CD4-positive, CD25-positive, alpha-beta regulatory T cell (primary cell): ENCODE data around the gene CDH24. TPM values are rescaled to one million over a fixed set of nuclear protein-coding genes. Genes with fewer than 3 reads are reported as not detected.

Experiments
- ATAC-seq, 2 donors: fragments of 150-1000 bp; cut with Tn5 transposase; one replicate each; pipeline ENCODE4 v1.10.0; 2021; ENCODE audit warnings: low read depth in 2 of 2, moderate number of reproducible peaks in 2 of 2, moderate library complexity in 1 of 2
- DNase-seq, 3 donors: peaks; one replicate each; pipeline versions ENCODE4 v3.0.0 to v3.0.0-alpha.2; 2012 to 2022; ENCODE audit warnings: mixed read lengths in 1 of 3
- H3K27ac ChIP-seq: one replicate; pipeline ENCODE4 v1.7.0; 2013; ENCODE audit warnings: mild to moderate bottlenecking, low read length; ENCODE audit not compliant: insufficient read depth, poor library complexity, severe bottlenecking
- H3K27me3 ChIP-seq: one replicate; pipeline ENCODE4 v1.7.0; 2013; ENCODE audit warnings: low read length; ENCODE audit not compliant: control insufficient read depth, insufficient read depth
- H3K36me3 ChIP-seq: one replicate; pipeline ENCODE4 v1.7.0; 2013; ENCODE audit warnings: mild to moderate bottlenecking, low read length, moderate library complexity; ENCODE audit not compliant: control insufficient read depth, insufficient read depth
- H3K4me1 ChIP-seq: 2 replicates; pipeline ENCODE4 v1.7.0; 2013; ENCODE audit warnings: mild to moderate bottlenecking, low read length; ENCODE audit not compliant: insufficient read depth, control insufficient read depth, poor library complexity, severe bottlenecking
- H3K4me3 ChIP-seq: one replicate; pipeline ENCODE4 v1.7.0; 2013; ENCODE audit warnings: low read depth, mild to moderate bottlenecking, low read length, moderate library complexity
- H3K9me3 ChIP-seq, 2 experiments: 1 replicate in 1 of 2; 2 replicates in 1 of 2; pipeline ENCODE4 v1.7.0; 2013; ENCODE audit warnings: low read length in 2 of 2, mild to moderate bottlenecking in 1 of 2, moderate library complexity in 1 of 2; ENCODE audit not compliant: control insufficient read depth in 2 of 2
- H3K27ac Mint-ChIP-seq, 3 donors: one replicate each; pipeline ENCODE4 v1.8.0; 2020 to 2022; ENCODE audit warnings: mild to moderate bottlenecking in 3 of 3, mixed read lengths in 3 of 3, moderate library complexity in 2 of 3
- H3K27me3 Mint-ChIP-seq: one replicate; pipeline ENCODE4 v1.8.0; 2022; ENCODE audit warnings: mild to moderate bottlenecking, mixed read lengths
- H3K36me3 Mint-ChIP-seq: one replicate; pipeline ENCODE4 v1.8.0; 2020; ENCODE audit warnings: mixed read lengths
- H3K4me1 Mint-ChIP-seq, 4 donors: one replicate each; pipeline ENCODE4 v1.8.0; 2020 to 2022; ENCODE audit warnings: mixed read lengths in 4 of 4, mild to moderate bottlenecking in 1 of 4
- H3K4me3 Mint-ChIP-seq, 4 donors: one replicate each; pipeline ENCODE4 v1.8.0; 2020 to 2022; ENCODE audit warnings: mild to moderate bottlenecking in 4 of 4, mixed read lengths in 4 of 4, moderate library complexity in 3 of 4
- H3K9me3 Mint-ChIP-seq, 7 donors: one replicate each; pipeline ENCODE4 v1.8.0; 2020 to 2022; ENCODE audit warnings: mixed read lengths in 7 of 7, mild to moderate bottlenecking in 3 of 7, moderate library complexity in 2 of 7
- polyA plus RNA-seq, 4 donors: library from polyadenylated mRNA; unstranded; fragments of 300-500 nt; fragmentation: Illumina TruSeq; gene quantifications; one replicate each; pipeline ENCODE4 v1.2.3, GENCODE V29; 2021
- total RNA-seq: library from RNA; stranded (reverse); gene quantifications from one replicate; pipeline ENCODE4 v1.2.3, GENCODE V29; 2022

CDH24 gene
- total and polyA plus RNA-seq, 5 donors from 2014 or later, result 0.17 to 2.9 (median 0.29) TPM

GRCh38 chr14:23066855-23067744 lies 9.8 kb upstream of the CDH24 start:
- no peak overlapping the region for H3K27ac ChIP-seq
- H3K4me1 ChIP-seq, result peaks cover 24% of the 10 kb centered on the region
- H3K9me3 Mint-ChIP-seq, result no peaks in the 10 kb centered on the region
- no peak overlapping the region for H3K27ac Mint-ChIP-seq
- peaks cover 37% of the 10 kb centered on the region for H3K36me3 Mint-ChIP-seq
- H3K27me3 Mint-ChIP-seq, result no peaks in the 10 kb centered on the region
- H3K4me3 Mint-ChIP-seq, result no peak overlapping the region
- no peak overlapping the region for H3K4me3 ChIP-seq
- ATAC-seq, result no peak
- no peaks in the 10 kb centered on the region for H3K9me3 ChIP-seq
- peaks cover 20 to 43% (median 35%) of the 10 kb centered on the region in 4 donors for H3K4me1 Mint-ChIP-seq
- DNase-seq, result no peak
- peaks cover 65% of the 10 kb centered on the region for H3K36me3 ChIP-seq
- no peaks in the 10 kb centered on the region for H3K27me3 ChIP-seq

GRCh38 chr14:23066368-23066767 lies 9.0 kb upstream of the CDH24 start:
- Histone ChIP-seq H3K4me1 (peaks cover 17% of the 10 kb centered on the region), H3K27me3 (no peaks in the 10 kb centered on the region), H3K9me3 (no peaks in the 10 kb centered on the region), H3K36me3 (peaks cover 65% of the 10 kb centered on the region), H3K4me3 (no peak overlapping the region), H3K27ac (no peak overlapping the region)
- Mint-ChIP-seq H3K9me3 (no peaks in the 10 kb centered on the region), H3K36me3 (peaks cover 34% of the 10 kb centered on the region), H3K4me3 (peak overlapping the region in 1 of 4 donors; percentile 35), H3K4me1 (peaks cover 17 to 36% (median 28%) of the 10 kb centered on the region in 4 donors), H3K27me3 (no peaks in the 10 kb centered on the region), H3K27ac (peak overlapping the region in 1 of 3 donors; percentile 77)
- DNase-seq (no peak), ATAC-seq (no peak)

GRCh38 chr14:23063601-23064000 lies 6.3 kb upstream of the CDH24 start:
- DNase-seq (no peak), ATAC-seq (no peak)
- Mint-ChIP-seq H3K36me3 (peaks cover 31% of the 10 kb centered on the region), H3K27ac (no peak overlapping the region), H3K4me3 (peak overlapping the region in 1 of 4 donors; percentile 19), H3K4me1 (peaks cover 6 to 13% (median 10%) of the 10 kb centered on the region in 4 donors), H3K27me3 (no peaks in the 10 kb centered on the region), H3K9me3 (no peaks in the 10 kb centered on the region)
- Histone ChIP-seq H3K4me1 (peaks cover 2% of the 10 kb centered on the region), H3K4me3 (no peak overlapping the region), H3K27ac (no peak overlapping the region), H3K9me3 (no peaks in the 10 kb centered on the region), H3K36me3 (peaks cover 86% of the 10 kb centered on the region), H3K27me3 (no peaks in the 10 kb centered on the region)

GRCh38 chr14:23062002-23062401 lies 4.7 kb upstream of the CDH24 start:
- peaks cover 12% of the 10 kb centered on the region for H3K4me1 ChIP-seq
- Mint-ChIP-seq H3K4me3 (no peak overlapping the region), H3K27ac (no peak overlapping the region), H3K9me3 (no peaks in the 10 kb centered on the region), H3K4me1 (peaks cover 5 to 14% (median 13%) of the 10 kb centered on the region in 4 donors), H3K27me3 (no peaks in the 10 kb centered on the region), H3K36me3 (peaks cover 30% of the 10 kb centered on the region)
- ATAC-seq, result no peak
- no peaks in the 10 kb centered on the region for H3K27me3 ChIP-seq
- peaks cover 73% of the 10 kb centered on the region for H3K36me3 ChIP-seq
- H3K27ac ChIP-seq, result no peak overlapping the region
- no peak overlapping the region for H3K4me3 ChIP-seq
- no peak for DNase-seq
- H3K9me3 ChIP-seq, result no peaks in the 10 kb centered on the region

GRCh38 chr14:23060536-23061260 lies 3.4 kb upstream of the CDH24 start:
- Histone ChIP-seq H3K9me3 (no peaks in the 10 kb centered on the region), H3K4me1 (peaks cover 22% of the 10 kb centered on the region), H3K27me3 (no peaks in the 10 kb centered on the region), H3K27ac (no peak overlapping the region), H3K4me3 (no peak overlapping the region), H3K36me3 (peaks cover 60% of the 10 kb centered on the region)
- Mint-ChIP-seq H3K27me3 (no peaks in the 10 kb centered on the region), H3K4me3 (peak overlapping the region in 1 of 4 donors; percentile 47), H3K4me1 (peaks cover 1 to 19% (median 17%) of the 10 kb centered on the region in 4 donors), H3K36me3 (peaks cover 28% of the 10 kb centered on the region), H3K27ac (no peak overlapping the region), H3K9me3 (no peaks in the 10 kb centered on the region)
- no peak for ATAC-seq
- DNase-seq, result no peak

- Histone ChIP-seq H3K36me3 (peaks cover 47% of the 10 kb centered on the region), H3K4me1 (peaks cover 22% of the 10 kb centered on the region), H3K27ac (no peak overlapping the region), H3K4me3 (no peak overlapping the region), H3K27me3 (no peaks in the 10 kb centered on the region), H3K9me3 (no peaks in the 10 kb centered on the region)
- DNase-seq (no peak), ATAC-seq (no peak)
- H3K27me3 Mint-ChIP-seq, result no peaks in the 10 kb centered on the region
- peaks cover 0 to 18% (median 15%) of the 10 kb centered on the region in 4 donors for H3K4me1 Mint-ChIP-seq
- peaks cover 22% of the 10 kb centered on the region for H3K36me3 Mint-ChIP-seq
- H3K9me3 Mint-ChIP-seq, result no peaks in the 10 kb centered on the region
- peak overlapping the region in 1 of 3 donors; percentile 53 for H3K27ac Mint-ChIP-seq
- H3K4me3 Mint-ChIP-seq, result peak overlapping the region in 2 of 4 donors; percentile 43 to 87
Measured at GRCh38 chr14:23058654-23059504, 1.6 kb upstream of the CDH24 start.
